Smooth muscle cell of the brain vasculature (primary cell): Measurements from ENCODE around the gene RAB27B.

Experiments
- DNase-seq: peaks from one replicate; pipeline ENCODE4 v3.0.0-alpha.2; 2012; ENCODE audit warnings: low read depth, low spot score

The RAB27B gene

GRCh38 chr18:54910161-54910919 is 82.1 kb downstream of the RAB27B start:
- no peak for DNase-seq

DNA sequence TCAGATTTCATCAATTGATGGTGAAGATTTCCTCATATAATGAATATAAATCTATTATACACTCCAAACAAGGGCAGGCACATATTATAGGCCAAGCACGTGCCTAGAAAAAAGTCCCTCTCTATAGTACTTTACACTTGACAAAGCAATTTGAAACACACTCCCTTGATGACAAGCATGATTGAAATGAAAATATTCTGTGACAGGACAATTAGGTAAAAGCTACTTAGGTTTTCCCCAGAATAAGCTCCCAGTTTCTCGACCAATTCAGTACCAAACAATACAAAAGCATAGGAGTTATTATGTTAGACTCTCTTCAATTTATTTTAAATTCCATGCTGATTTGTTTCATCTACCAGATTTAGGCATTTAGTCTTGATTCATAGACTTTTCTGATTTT is 83.3 kb downstream of the RAB27B start:
- no peak for DNase-seq

DNA sequence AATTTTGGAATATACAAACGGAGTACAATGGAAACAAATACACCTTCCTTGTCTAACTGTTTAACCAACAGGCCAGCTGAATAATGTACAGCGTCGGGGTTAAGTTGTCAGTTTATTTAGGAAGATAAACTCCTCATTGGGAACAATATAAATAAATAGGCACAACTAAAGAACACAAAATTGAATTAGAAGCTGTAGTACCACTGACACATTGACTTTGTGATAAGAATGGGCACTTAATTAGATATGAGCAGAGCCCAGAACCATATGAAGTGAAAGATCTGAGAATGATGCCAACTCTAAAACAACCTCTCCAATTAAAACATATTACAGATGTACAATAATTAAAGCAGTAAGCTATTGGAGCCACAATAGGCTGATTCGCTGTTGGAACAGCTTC is 86.5 kb downstream of the RAB27B start:
- no peak for DNase-seq

DNA sequence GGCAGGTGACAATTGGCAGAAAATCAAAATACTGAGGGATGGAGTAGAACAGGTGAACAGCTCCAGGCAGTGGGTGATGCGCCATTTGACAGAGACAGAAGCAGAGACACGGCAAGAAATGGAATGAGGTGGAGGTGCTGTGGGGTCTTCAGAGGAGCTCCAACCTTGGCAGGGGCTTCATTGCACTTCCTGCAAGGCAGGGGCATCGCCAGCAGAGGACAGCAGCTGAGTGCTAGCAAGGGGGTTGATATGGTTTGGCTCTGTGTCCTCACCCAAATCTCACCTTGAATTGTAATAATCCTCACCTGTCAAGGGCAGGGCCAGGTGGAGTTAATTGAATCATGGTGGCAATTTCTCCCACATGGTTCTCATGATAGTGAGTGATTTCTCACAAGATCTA is 88.2 kb downstream of the RAB27B start:
- DNase-seq = no peak

DNA sequence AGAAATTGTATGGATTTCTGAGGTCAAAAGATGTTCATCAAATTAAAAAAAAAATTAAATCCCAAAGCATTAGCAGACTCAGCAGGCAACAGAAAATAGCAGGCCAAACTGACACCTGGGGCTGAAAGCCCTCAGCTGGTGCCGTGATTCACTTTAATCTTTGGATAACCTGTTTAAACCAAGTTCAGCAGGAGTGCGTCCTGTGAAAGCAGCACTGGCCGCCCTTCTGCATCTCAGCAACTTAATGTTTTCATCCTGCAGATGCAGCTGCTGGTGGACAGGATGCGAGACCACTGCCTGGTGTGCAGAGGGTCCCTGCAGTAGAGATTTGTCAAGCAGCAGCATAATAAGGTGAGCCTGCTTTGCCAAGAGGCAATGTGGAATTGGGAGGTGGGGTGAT is 89.8 kb downstream of the RAB27B start:
- DNase-seq = no peak

DNA sequence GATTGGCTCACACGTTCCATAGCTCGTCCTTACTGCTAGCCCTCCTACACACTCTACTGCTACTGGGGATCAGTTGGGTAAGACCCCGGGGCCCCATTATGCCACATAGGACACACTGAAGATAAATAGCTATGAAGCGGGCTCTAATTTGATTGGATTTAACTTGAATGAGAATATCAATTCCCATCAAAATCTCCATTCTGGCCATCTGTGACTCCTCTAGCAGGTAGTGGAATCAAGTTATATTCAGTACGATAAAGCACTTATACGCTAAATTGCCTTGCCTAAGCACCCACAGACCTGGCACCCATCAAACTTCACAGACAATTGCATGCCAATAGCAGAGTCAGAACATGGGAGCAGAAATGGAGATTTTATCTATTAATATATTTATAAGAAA is 91.1 kb downstream of the RAB27B start:
- DNase-seq = no peak

GRCh38 chr18:54923339-54923956 is 95.2 kb downstream of the RAB27B start:
- no peak for DNase-seq

DNA sequence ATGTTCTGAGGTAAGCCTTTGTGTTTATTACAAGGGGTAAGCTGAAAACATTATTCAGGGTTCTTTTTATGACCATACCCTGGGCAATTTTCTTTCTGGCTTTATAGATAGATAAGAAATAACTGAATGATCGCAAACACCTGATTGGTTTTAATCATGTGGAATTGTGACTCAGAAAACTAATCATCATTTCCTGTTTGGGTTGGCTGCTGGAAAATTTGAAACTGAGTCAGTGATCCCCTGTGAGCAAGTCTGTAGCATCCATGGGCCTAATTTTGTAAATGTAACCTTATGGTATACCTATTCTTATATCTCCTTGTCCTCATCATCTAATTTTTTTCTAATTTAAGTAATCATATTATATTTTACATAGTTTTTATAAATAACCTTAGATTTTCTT is 96.7 kb downstream of the RAB27B start:
- no peak for DNase-seq

GRCh38 chr18:54926593-54927325 is 98.5 kb downstream of the RAB27B start:
- DNase-seq = no peak

DNA sequence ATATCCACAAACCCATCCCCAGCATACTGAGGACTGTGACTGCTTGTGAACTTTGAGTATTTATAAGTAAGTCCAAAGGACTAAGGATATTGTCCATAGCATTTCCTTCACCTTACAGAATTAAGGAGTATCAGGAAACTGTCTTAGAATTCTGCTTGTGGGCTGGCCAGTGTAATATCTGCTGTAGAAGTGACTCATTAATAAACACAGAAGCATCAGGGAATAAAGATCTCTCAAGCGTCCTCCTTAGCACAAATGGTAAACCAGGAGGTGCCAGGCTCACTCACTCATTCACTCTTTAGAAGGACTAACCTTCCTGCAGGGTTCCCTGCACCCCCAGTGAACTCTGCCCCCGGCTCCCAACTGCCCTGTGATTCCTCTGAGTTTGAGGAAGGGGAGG is 100.0 kb downstream of the RAB27B start:
- DNase-seq = no peak

DNA sequence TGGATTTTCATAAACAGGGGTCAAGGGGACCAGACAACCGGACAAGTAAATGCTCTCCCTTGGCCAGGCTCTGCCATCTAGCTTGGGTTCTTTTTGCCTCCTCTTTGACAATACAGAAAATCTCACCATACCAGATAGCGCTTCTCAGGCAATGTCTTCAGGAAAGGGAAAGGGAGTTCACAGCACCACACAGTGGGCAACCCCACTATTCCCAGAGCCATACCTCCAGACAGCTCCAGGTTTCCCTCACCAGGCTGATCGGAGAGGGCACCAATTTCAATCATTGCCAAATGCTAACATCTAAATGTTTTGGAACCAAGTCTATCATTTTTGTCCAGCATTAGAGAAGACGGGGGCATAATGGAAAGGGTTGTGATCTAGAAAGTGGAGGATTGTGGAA is 102.9 kb downstream of the RAB27B start:
- no peak for DNase-seq

GRCh38 chr18:54932472-54932871 is 104.2 kb downstream of the RAB27B start:
- DNase-seq = no peak

DNA sequence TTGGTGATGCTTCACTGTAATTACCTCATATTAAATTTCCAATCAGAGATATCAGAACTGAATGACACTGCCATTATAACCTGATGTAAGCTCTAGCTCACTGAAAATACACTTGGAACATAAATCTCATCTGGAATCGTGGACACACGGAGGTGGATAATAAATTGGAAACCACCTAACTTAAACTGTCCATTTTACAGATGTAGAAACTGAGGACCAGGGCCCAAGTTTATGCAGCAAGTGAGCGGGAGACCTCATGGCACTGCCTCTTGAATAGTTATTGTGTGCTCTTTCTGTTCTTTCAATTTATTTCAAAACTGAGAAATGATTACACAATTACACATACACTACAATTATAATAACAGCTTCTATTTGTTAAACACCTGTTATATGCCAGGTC is 110.2 kb downstream of the RAB27B start:
- DNase-seq = no peak

- DNase-seq = no peak
Observed at GRCh38 chr18:54939361-54939917, 111.2 kb downstream of the RAB27B start.

- no peak for DNase-seq
Observed at GRCh38 chr18:54942144-54942543, 113.9 kb downstream of the RAB27B start.

DNA sequence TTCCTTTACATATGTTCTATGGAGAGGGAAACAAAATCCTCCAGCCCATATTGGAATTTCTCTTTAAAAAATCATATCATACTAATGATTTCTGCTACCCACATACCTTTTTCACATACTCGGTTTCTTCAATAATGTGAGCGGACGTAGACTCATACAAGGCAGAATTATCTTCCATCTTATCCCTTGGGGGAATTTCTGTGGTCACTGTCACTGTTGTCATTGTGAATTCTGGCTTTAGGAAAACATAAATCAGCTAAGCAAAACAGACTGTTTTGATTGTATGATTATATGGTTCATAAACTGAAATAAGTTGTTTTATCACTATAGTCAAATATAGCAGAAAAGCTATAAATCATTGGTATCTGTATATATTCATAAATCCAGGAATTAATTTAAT is 114.3 kb downstream of the RAB27B start:
- no peak for DNase-seq
